ENCODE results near the gene LRMDA.

The LRMDA gene

DNA sequence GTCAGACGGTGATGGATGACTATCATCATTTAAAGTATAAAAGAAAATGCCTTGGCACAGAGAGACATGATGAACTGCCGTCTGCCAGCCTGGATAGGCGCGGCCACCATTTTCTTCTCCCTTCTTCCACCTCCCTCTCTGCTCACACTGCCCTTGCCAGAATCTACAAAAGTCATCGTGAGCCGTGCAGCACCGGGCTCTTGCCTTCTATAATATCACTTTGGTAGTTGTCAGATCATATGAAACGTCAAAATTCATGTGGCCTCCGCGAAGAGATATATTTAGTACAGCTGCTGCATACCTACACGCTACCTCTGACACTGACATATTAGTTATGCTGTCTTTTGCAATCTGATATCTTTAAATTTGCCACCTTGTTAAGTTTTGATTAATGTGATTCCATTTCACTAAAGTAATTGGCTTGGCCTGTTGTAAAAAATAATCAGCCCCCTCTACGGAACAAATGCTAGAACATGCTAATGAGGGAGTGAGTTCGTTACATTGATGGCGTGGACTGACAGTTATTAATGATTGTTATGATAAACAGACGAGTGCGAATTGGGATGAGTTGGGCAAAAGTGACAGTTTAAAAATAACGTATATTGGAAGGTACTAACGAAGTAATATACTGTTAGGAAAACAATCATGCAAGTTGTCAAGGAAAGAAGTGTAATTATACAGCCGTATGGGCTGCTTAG, 214.9 kb downstream of the LRMDA start:
- H3K27ac ChIP-seq = no peak overlapping the region
- TF ChIP-seq, protein P1, sequence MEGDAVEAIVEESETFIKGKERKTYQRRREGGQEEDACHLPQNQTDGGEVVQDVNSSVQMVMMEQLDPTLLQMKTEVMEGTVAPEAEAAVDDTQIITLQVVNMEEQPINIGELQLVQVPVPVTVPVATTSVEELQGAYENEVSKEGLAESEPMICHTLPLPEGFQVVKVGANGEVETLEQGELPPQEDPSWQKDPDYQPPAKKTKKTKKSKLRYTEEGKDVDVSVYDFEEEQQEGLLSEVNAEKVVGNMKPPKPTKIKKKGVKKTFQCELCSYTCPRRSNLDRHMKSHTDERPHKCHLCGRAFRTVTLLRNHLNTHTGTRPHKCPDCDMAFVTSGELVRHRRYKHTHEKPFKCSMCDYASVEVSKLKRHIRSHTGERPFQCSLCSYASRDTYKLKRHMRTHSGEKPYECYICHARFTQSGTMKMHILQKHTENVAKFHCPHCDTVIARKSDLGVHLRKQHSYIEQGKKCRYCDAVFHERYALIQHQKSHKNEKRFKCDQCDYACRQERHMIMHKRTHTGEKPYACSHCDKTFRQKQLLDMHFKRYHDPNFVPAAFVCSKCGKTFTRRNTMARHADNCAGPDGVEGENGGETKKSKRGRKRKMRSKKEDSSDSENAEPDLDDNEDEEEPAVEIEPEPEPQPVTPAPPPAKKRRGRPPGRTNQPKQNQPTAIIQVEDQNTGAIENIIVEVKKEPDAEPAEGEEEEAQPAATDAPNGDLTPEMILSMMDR (conservative IDR thresholded peaks at IDR 0.05) = no peak

DNA sequence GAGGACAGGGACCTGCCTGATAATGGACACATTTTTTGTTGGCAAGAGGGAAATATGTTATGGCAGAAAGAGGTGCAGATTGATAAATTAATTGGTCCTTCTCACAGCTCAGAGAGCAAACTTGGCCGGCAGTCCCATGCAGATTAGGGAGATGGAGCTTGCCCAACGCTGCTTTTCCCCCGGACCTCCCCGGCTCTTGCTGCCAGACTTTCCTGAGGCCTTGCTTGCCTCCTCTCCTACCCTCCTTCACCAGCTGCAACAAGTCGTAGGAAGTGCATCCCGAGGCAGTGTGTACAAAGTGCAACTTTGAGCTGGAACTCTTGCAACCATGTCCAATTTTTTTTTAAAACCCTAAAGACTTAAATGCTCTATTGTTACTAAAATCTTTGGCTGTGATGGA, 215.5 kb downstream of the LRMDA start:
- TF ChIP-seq, protein P1 (conservative IDR thresholded peaks at IDR 0.05) = no peak
- no peak overlapping the region for H3K27ac ChIP-seq

DNA sequence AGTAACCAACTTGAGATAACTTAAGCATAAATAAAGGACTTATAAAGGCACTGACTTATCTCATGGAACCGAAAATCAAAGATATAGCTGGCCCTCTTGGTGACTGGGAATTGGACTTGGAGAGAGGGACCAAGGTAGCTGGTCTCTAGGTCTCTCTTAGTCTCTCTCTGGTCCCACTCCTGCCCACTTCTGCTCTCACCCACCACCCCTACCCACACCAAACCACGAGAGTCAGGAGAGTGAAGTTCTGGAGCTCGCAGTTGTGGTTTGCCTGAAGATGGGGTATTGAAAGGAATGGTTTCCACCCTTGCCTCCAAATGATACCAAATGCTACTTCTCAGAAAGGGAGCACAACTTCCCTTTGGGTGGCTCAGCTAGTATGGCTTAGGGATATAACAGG, 216.3 kb downstream of the LRMDA start:
- no peak overlapping the region for H3K27ac ChIP-seq
- TF ChIP-seq, protein P1 (conservative IDR thresholded peaks at IDR 0.05) = no peak

DNA sequence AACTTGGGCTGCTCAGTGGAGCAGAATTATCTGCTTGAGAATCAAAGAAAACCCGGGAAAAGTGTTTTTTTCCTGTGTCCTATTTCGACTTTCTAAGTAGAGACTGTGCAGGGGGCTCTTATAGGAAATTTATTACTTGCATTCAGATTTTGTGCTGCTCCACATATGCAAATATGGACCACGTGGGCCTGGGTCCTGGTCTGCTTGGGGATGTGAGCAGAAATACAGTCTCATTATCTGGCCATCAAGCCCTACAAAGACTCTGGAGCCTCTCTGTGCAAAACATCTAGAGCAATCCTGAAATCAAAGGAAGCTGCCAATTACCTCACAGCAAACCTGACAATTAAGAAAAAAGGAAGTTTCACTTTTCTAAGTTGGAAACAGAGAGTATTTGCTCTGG, 216.9 kb downstream of the LRMDA start:
- TF ChIP-seq, protein P1 (conservative IDR thresholded peaks at IDR 0.05) = no peak
- H3K27ac ChIP-seq = no peak overlapping the region

DNA sequence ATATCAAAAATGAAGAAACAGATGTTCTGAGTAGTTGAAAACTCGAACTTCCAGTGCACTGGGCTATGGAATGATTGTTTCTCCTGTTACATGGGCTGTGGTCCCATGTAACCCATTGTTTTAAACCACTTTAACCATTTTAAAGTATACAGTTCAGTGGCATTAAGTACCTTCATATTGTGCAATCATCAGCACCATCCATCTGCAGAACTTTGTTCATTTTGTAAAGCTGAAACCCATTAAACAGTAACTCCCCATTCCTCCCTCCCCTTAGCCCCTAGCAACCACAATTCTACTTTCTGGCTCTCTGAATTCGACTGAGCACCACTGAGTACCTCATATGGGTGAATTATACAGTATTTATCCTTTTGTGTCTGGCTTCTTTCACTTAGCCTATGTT, 217.4 kb downstream of the LRMDA start:
- TF ChIP-seq, protein P1 (conservative IDR thresholded peaks at IDR 0.05) = no peak
- H3K27ac ChIP-seq = no peak overlapping the region

DNA sequence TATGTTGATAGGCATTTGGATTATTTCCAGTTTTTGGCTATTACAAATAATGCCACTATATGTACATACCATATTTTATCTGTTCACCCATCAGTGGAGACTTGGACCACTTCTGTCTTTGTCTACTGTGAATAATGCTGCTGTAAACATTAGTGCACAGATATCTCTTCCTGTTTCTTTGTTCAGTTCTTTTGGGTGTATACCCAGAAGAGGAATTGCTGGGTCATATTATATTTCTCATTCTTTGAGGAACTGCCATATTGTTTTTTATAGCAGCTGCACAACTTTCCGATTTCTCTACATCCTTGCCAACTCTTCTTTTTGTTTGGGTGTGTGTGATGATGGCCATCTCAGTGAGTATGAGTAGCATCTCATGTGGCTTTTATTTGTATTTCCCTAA, 218.0 kb downstream of the LRMDA start:
- H3K27ac ChIP-seq = no peak overlapping the region
- TF ChIP-seq, protein P1 (conservative IDR thresholded peaks at IDR 0.05) = no peak

DNA sequence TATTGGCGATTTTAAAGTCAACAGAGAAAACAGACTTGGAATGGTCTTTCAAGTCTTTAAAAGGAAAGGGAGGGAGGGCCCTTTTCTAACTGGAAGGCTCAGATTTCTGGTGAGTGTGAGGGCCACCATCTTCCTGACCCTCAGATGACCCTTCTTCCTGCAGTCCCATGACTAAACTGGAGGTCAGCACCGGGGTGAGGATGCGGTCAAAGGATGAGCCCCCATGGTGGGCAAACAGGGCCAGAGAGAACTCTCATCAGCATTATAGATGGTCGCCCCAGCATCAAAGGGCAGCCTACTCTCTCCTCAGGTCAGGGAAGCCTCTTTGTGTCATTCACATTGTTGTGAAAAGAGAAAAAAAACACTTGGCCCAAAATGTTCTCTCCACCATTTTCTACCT, 219.2 kb downstream of the LRMDA start:
- TF ChIP-seq, protein P1 (conservative IDR thresholded peaks at IDR 0.05) = no peak
- no peak overlapping the region for H3K27ac ChIP-seq

Measured in VCaP (cell line).